Natural killer cell (primary cell): ENCODE data around the gene ERN1. TPM values are rescaled to one million over a fixed set of nuclear protein-coding genes. Genes with fewer than 3 reads are reported as not detected.

ENCODE experiments used
- ATAC-seq, 3 donors: fragments of 150-1000 bp in 2 of 3; fragments of 200-7000 bp in 1 of 3; cut with Tn5 transposase; 1 replicate in 1 of 3; 2 replicates in 2 of 3; pipeline ENCODE4 v1.10.0; 2021; ENCODE audit warnings: mild to moderate bottlenecking in 2 of 3, moderate library complexity in 2 of 3
- DNase-seq, 2 donors: peaks; one replicate each; pipeline versions ENCODE4 v3.0.0 to v3.0.0-alpha.2; 2013 to 2021; ENCODE audit warnings: mixed read lengths in 1 of 2
- H3K27ac ChIP-seq: one replicate; pipeline ENCODE4 v1.5.1; 2013; ENCODE audit warnings: mild to moderate bottlenecking, low read length
- H3K27me3 ChIP-seq: one replicate; pipeline ENCODE4 v1.6.1; 2013; ENCODE audit warnings: low read length; ENCODE audit not compliant: control insufficient read depth, insufficient read depth
- H3K36me3 ChIP-seq: one replicate; pipeline ENCODE4 v1.6.1; 2013; ENCODE audit warnings: low read length; ENCODE audit not compliant: control insufficient read depth, insufficient read depth
- H3K4me1 ChIP-seq: one replicate; pipeline ENCODE4 v1.6.1; 2013; ENCODE audit warnings: low read length; ENCODE audit not compliant: control insufficient read depth, insufficient read depth
- H3K4me3 ChIP-seq: one replicate; pipeline ENCODE4 v1.5.1; 2013; ENCODE audit warnings: low read length
- H3K9me3 ChIP-seq: one replicate; pipeline ENCODE4 v1.6.1; 2013; ENCODE audit warnings: low read length; ENCODE audit not compliant: control insufficient read depth, insufficient read depth
- H3K27ac Mint-ChIP-seq, 2 donors: one replicate each; pipeline ENCODE4 v1.8.0; 2022; ENCODE audit warnings: mild to moderate bottlenecking in 2 of 2, mixed read lengths in 2 of 2, moderate library complexity in 1 of 2
- H3K27me3 Mint-ChIP-seq, 2 donors: one replicate each; pipeline ENCODE4 v1.8.0; 2022; ENCODE audit warnings: low read depth in 2 of 2, mixed read lengths in 2 of 2
- H3K36me3 Mint-ChIP-seq: one replicate; pipeline ENCODE4 v1.8.0; 2022; ENCODE audit warnings: mixed read lengths
- H3K4me1 Mint-ChIP-seq, 2 donors: one replicate each; pipeline ENCODE4 v1.8.0; 2022; ENCODE audit warnings: mixed read lengths in 2 of 2
- H3K4me3 Mint-ChIP-seq: one replicate; pipeline ENCODE4 v1.8.0; 2022; ENCODE audit warnings: mild to moderate bottlenecking, moderate library complexity, mixed read lengths
- H3K9me3 Mint-ChIP-seq, 2 donors: one replicate each; pipeline ENCODE4 v1.8.0; 2022; ENCODE audit warnings: mixed read lengths in 2 of 2
- WGBS: methylation state at CpG from one replicate; pipeline ENCODE4 v1.1.7; 2013; ENCODE audit warnings: missing lambda C conversion rate; ENCODE audit not compliant: insufficient coverage; 5-methylcytosine and 5-hydroxymethylcytosine counted together
- intact Hi-C: fragments of 100-400 bp; cut with micrococcal nuclease; formaldehyde crosslinking; loops from one replicate; pipeline ENCODE4 v1.14.2; 2022
- total RNA-seq, 4 donors: library from RNA; stranded (reverse); fragments of 120-200 nt in 1 of 4; gene quantifications; one replicate each; pipeline versions ENCODE4 v1.2.3 to v1.2.4, GENCODE V29; 2013 to 2022
- TF ChIP-seq, protein P1 (sequence below): fragments of 200-600 bp; IDR thresholded peaks from one replicate; pipeline ENCODE4 v1.8.0; 2022; ENCODE audit warnings: antibody characterized with exemption

The ERN1 gene
- total RNA-seq, 3 donors from 2014 or later (not counting 1 experiment from before 2014, with no cell fraction given): 52.9 to 90.5 (median 67.2) TPM

DNA sequence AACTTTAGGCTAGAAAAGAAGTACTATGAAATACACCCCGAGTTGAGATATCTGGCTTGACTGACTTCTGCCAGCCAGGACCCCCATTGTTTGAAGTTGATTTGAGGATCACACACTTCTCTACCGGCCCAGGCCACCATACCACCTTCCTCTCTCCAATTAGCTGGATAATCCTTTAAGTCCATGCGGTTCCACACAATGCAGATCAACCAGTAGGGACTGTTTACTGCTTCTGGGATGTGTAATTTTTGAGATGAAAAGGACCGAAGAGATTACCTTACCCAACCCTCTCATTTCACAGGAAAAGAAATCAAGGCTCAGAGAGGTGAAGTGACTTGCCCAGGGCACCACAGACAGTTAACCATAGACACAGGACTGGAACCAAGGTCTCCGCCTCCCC lies 20.5 kb downstream of the ERN1 start:
- Histone ChIP-seq H3K4me1 (peaks cover 2% of the 10 kb centered on the region), H3K27me3 (no peaks in the 10 kb centered on the region), H3K9me3 (no peaks in the 10 kb centered on the region), H3K27ac (no peak overlapping the region), H3K4me3 (no peak overlapping the region), H3K36me3 (no peaks in the 10 kb centered on the region)
- no peak overlapping the region for H3K4me3 Mint-ChIP-seq
- H3K4me1 Mint-ChIP-seq: peaks cover 27 to 49% of the 10 kb centered on the region in 2 donors
- ATAC-seq: no peak
- no peaks in the 10 kb centered on the region for H3K36me3 Mint-ChIP-seq
- no peaks in the 10 kb centered on the region for H3K27me3 Mint-ChIP-seq
- TF ChIP-seq, protein P1, sequence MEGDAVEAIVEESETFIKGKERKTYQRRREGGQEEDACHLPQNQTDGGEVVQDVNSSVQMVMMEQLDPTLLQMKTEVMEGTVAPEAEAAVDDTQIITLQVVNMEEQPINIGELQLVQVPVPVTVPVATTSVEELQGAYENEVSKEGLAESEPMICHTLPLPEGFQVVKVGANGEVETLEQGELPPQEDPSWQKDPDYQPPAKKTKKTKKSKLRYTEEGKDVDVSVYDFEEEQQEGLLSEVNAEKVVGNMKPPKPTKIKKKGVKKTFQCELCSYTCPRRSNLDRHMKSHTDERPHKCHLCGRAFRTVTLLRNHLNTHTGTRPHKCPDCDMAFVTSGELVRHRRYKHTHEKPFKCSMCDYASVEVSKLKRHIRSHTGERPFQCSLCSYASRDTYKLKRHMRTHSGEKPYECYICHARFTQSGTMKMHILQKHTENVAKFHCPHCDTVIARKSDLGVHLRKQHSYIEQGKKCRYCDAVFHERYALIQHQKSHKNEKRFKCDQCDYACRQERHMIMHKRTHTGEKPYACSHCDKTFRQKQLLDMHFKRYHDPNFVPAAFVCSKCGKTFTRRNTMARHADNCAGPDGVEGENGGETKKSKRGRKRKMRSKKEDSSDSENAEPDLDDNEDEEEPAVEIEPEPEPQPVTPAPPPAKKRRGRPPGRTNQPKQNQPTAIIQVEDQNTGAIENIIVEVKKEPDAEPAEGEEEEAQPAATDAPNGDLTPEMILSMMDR: no peak
- DNase-seq: no peak
- H3K9me3 Mint-ChIP-seq: no peaks in the 10 kb centered on the region
- intact Hi-C loops: no loop called here
- WGBS: 92% methylated on average over 2 of the region's 5 CpGs
- H3K27ac Mint-ChIP-seq: peak overlapping the region; percentile 25

DNA sequence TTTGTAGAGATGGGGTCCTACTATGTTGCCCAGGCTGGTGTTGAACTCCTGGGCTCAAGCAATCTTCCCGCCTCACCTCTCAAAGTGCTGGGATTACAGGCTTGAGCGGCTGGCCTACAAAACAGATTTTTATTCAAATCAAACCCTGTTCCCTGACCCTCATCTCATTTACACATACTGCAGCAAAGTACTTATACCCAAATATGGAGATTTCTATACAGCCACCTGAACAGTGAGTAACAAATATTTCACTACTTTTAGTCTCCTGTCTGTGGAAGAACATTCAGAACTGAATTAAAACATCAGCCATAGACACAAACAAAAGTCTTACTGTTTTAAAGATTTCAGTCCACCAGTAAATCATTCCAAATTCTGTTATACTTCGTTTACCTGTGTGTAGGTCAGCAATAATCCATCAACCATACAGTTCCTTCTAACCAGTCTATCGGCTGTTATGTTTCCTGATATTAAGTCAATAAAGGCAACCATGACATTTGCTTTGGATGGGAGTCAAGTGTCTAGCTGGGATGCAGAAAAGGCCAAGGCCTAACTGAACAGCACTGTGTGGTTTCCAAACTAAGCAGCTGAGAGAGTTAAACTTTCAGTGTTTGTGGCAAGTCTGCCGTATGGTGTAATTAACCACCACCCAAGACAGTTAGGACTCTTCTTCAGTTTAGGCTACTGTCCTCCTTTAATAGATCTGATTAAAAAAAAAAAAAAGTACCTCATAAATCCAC lies 22.3 kb downstream of the ERN1 start:
- Histone ChIP-seq H3K27me3 (no peaks in the 10 kb centered on the region), H3K4me1 (peaks cover 13% of the 10 kb centered on the region), H3K4me3 (no peak overlapping the region), H3K9me3 (no peaks in the 10 kb centered on the region), H3K36me3 (no peaks in the 10 kb centered on the region), H3K27ac (peak overlapping the region; percentile 14)
- Mint-ChIP-seq H3K9me3 (no peaks in the 10 kb centered on the region), H3K36me3 (no peaks in the 10 kb centered on the region), H3K27me3 (no peaks in the 10 kb centered on the region), H3K4me3 (no peak overlapping the region), H3K27ac (peak overlapping the region; percentile 12 to 67), H3K4me1 (peaks cover 31 to 56% of the 10 kb centered on the region in 2 donors)
- ATAC-seq: peak in 2 of 3 donors; percentile 23 to 57
- no peak for DNase-seq
- intact Hi-C loops: no loop called here
- WGBS: 69% methylated on average over 4 of the region's 5 CpGs
- TF ChIP-seq, protein P1: no peak

DNA sequence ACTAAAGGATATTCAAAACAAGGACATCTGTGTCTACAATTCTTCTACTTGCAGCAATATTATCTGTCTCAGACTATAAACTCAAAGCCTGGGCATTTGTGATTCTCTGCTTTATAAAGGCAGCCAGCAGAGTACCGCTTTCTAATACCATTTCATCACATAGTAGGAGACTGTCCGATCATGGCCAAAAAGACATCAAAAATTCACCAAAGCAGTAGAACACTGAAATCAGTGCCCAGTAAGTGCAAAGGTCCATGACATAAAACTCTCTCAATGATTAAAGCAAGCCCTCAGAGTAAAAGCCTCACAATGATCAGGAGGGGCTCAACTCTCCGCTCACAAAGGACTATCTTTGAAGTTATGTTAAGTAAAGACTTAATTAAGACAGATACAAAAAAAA lies 23.0 kb downstream of the ERN1 start:
- peak overlapping the region; percentile 29 to 67 for H3K27ac Mint-ChIP-seq
- ATAC-seq: no peak

More for the DNA sequence above, 23.0 kb downstream of the ERN1 start:
- 95% methylated on average over 3 of the region's 3 CpGs for WGBS
- Mint-ChIP-seq H3K4me1 (peaks cover 31 to 59% of the 10 kb centered on the region in 2 donors), H3K36me3 (no peaks in the 10 kb centered on the region), H3K4me3 (no peak overlapping the region), H3K27me3 (no peaks in the 10 kb centered on the region), H3K9me3 (no peaks in the 10 kb centered on the region)
- no peaks in the 10 kb centered on the region for H3K27me3 ChIP-seq
- peaks cover 13% of the 10 kb centered on the region for H3K4me1 ChIP-seq
- no peak for DNase-seq
- intact Hi-C loops: no loop called here
- TF ChIP-seq, protein P1: no peak
- H3K9me3 ChIP-seq: no peaks in the 10 kb centered on the region
- H3K27ac ChIP-seq: no peak overlapping the region
- no peaks in the 10 kb centered on the region for H3K36me3 ChIP-seq
- H3K4me3 ChIP-seq: no peak overlapping the region
